Measurements from ENCODE around the gene MYO5B. TPM values are rescaled to one million over a fixed set of nuclear protein-coding genes. Genes with fewer than 3 reads are reported as not detected.

The MYO5B gene
- total RNA-seq, 5 donors from 2014 or later (not counting 1 experiment from before 2014, with no cell fraction given): 0.09 to 0.72 (median 0.50) TPM; not detected in 2

- no peaks in the 10 kb centered on the region for H3K36me3 ChIP-seq (ENCODE audit: control insufficient read depth in 2 of 2, extremely low read depth in 1 of 2, insufficient read depth in 1 of 2, low read length in 1 of 2)
- H3K9me3 Mint-ChIP-seq: peaks cover 0 to 7% (median 0%) of the 10 kb centered on the region in 3 donors
- no peak for DNase-seq
- ChIA-PET POLR2A (interaction anchor here in 1 of 2 donors (0.6 kb wide), 1 partner anchor 490 kb away, joined by 3 read pairs; no protein-coding TSS in a partner anchor), CTCF (no interaction called here)
- no peaks in the 10 kb centered on the region for H3K36me3 Mint-ChIP-seq
- WGBS (ENCODE audit: insufficient coverage): no CpG with 5 or more reads among the region's 2 CpGs
- no peak overlapping the region for H3K27ac ChIP-seq (ENCODE audit: low read length)
- H3K4me3 Mint-ChIP-seq: no peak overlapping the region
- no peak overlapping the region for H3K4me3 ChIP-seq (ENCODE audit: control insufficient read depth in 1 of 2, extremely low read depth in 1 of 2, low read length in 1 of 2)
- H3K4me1 Mint-ChIP-seq: no peaks in the 10 kb centered on the region
- H3K27me3 Mint-ChIP-seq: peaks cover 50 to 53% of the 10 kb centered on the region in 2 donors
- H3K27ac Mint-ChIP-seq: no peak overlapping the region
- H3K27me3 ChIP-seq (replicated peaks in 1 of 2; ENCODE audit: control insufficient read depth in 2 of 2, extremely low read depth in 1 of 2, insufficient read depth in 2 of 2, low read length in 1 of 2): peaks cover 2 to 35% of the 10 kb centered on the region in 2 experiments
- H3K9me3 ChIP-seq: no peaks in the 10 kb centered on the region
- no peaks in the 10 kb centered on the region for H3K4me1 ChIP-seq (ENCODE audit: control insufficient read depth in 1 of 2, extremely low read depth in 1 of 2, insufficient read depth in 2 of 2, low read length in 2 of 2)
- no peak for ATAC-seq (replicated peaks in 1 of 4)
Measured at GRCh38 chr18:49922228-49922627, 272.7 kb downstream of the MYO5B start.

DNA sequence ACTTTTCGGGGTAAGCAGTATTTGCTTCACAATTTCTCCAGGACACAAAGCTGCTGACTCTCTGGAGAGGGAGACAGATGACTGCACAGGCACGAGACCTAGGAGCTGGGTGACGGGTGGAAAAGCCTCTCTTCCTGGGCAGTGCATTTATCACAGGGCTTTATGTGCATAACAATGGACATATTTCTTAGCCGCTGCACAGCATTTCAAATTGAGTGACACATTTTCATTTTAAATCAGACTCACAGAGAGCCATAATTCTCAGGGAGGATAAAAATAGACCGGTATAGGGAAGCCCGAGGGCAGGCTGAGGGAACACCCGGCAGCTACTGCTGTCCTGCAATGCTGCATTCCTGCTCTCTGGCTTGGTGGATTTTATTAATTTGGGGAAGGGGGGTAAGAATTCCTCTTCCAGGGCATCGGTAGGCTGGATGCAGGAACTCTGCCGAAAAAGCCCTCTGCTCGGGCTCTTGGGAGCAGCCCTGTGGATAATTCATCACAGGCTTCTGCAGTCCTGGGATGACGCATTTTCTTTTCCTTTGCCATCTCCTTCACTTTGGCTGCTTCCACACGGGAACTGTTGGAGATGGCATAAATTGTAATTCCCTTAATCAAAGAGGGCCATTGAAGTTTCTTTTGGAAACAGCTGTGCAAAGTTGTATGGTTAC is 273.5 kb downstream of the MYO5B start:
- CTCF ChIA-PET: no interaction called here
- Mint-ChIP-seq H3K36me3 (no peaks in the 10 kb centered on the region), H3K27ac (no peak overlapping the region), H3K9me3 (peaks cover 0 to 7% (median 0%) of the 10 kb centered on the region in 3 donors), H3K27me3 (peaks cover 46 to 51% of the 10 kb centered on the region in 2 donors), H3K4me1 (no peaks in the 10 kb centered on the region), H3K4me3 (no peak overlapping the region)
- Histone ChIP-seq H3K4me3 (ENCODE audit: control insufficient read depth in 1 of 2, extremely low read depth in 1 of 2, low read length in 1 of 2) (no peak overlapping the region), H3K27me3 (replicated peaks in 1 of 2; ENCODE audit: control insufficient read depth in 2 of 2, extremely low read depth in 1 of 2, insufficient read depth in 2 of 2, low read length in 1 of 2) (peaks cover 2 to 36% of the 10 kb centered on the region in 2 experiments), H3K36me3 (ENCODE audit: control insufficient read depth in 2 of 2, extremely low read depth in 1 of 2, insufficient read depth in 1 of 2, low read length in 1 of 2) (no peaks in the 10 kb centered on the region), H3K9me3 (no peaks in the 10 kb centered on the region), H3K27ac (ENCODE audit: low read length) (no peak overlapping the region), H3K4me1 (ENCODE audit: control insufficient read depth in 1 of 2, extremely low read depth in 1 of 2, insufficient read depth in 2 of 2, low read length in 2 of 2) (no peaks in the 10 kb centered on the region)
- POLR2A ChIA-PET: no interaction called here
- DNase-seq (no peak), ATAC-seq (replicated peaks in 1 of 4) (no peak)
- 44% methylated on average over 8 of the region's 12 CpGs for WGBS (ENCODE audit: insufficient coverage)

DNA sequence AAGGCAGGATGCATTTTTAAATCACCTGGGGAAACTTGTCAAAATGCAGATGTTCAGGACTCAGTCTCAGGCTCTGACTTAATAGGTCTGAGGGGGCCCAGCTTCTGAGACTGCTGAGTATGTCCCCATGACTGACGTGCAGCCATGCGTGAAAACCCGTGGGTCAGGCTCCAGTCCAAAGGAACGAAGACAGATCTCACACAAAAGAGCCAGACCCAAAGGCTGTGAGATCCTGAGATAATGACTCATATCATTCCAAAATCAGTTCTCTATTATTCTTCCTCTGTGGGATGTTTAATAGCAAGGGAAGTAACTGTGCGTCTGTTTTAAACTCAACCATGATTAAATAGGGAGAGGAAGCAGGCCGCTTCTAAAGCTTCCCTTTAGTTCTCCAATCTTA is 274.2 kb downstream of the MYO5B start:
- Mint-ChIP-seq H3K27ac (no peak overlapping the region), H3K4me3 (no peak overlapping the region), H3K36me3 (no peaks in the 10 kb centered on the region), H3K27me3 (peaks cover 46 to 50% of the 10 kb centered on the region in 2 donors), H3K4me1 (no peaks in the 10 kb centered on the region), H3K9me3 (peaks cover 0 to 7% (median 0%) of the 10 kb centered on the region in 3 donors)
- ChIA-PET POLR2A (no interaction called here), CTCF (no interaction called here)
- Histone ChIP-seq H3K4me3 (ENCODE audit: control insufficient read depth in 1 of 2, extremely low read depth in 1 of 2, low read length in 1 of 2) (no peak overlapping the region), H3K4me1 (ENCODE audit: control insufficient read depth in 1 of 2, extremely low read depth in 1 of 2, insufficient read depth in 2 of 2, low read length in 2 of 2) (no peaks in the 10 kb centered on the region), H3K27me3 (replicated peaks in 1 of 2; ENCODE audit: control insufficient read depth in 2 of 2, extremely low read depth in 1 of 2, insufficient read depth in 2 of 2, low read length in 1 of 2) (peaks cover 2 to 37% of the 10 kb centered on the region in 2 experiments), H3K27ac (ENCODE audit: low read length) (no peak overlapping the region), H3K9me3 (no peaks in the 10 kb centered on the region), H3K36me3 (ENCODE audit: control insufficient read depth in 2 of 2, extremely low read depth in 1 of 2, insufficient read depth in 1 of 2, low read length in 1 of 2) (no peaks in the 10 kb centered on the region)
- ATAC-seq (replicated peaks in 1 of 4) (no peak), DNase-seq (no peak)
- WGBS (ENCODE audit: insufficient coverage): 50% methylated on average over 2 of the region's 6 CpGs

GRCh38 chr18:49917742-49918141 is 277.2 kb downstream of the MYO5B start:
- Histone ChIP-seq H3K4me1 (ENCODE audit: control insufficient read depth in 1 of 2, extremely low read depth in 1 of 2, insufficient read depth in 2 of 2, low read length in 2 of 2) (no peaks in the 10 kb centered on the region), H3K9me3 (no peaks in the 10 kb centered on the region), H3K27ac (ENCODE audit: low read length) (no peak overlapping the region), H3K27me3 (replicated peaks in 1 of 2; ENCODE audit: control insufficient read depth in 2 of 2, extremely low read depth in 1 of 2, insufficient read depth in 2 of 2, low read length in 1 of 2) (peaks cover 0 to 39% of the 10 kb centered on the region in 2 experiments), H3K4me3 (ENCODE audit: control insufficient read depth in 1 of 2, extremely low read depth in 1 of 2, low read length in 1 of 2) (no peak overlapping the region), H3K36me3 (ENCODE audit: control insufficient read depth in 2 of 2, extremely low read depth in 1 of 2, insufficient read depth in 1 of 2, low read length in 1 of 2) (no peaks in the 10 kb centered on the region)
- Mint-ChIP-seq H3K4me3 (no peak overlapping the region), H3K27me3 (peaks cover 46 to 50% of the 10 kb centered on the region in 2 donors), H3K36me3 (no peaks in the 10 kb centered on the region), H3K27ac (no peak overlapping the region), H3K4me1 (no peaks in the 10 kb centered on the region), H3K9me3 (no peaks in the 10 kb centered on the region)
- CTCF ChIA-PET: no interaction called here
- ATAC-seq (replicated peaks in 1 of 4) (no peak), DNase-seq (no peak)
- POLR2A ChIA-PET: no interaction called here
- 81% methylated on average over 5 of the region's 5 CpGs for WGBS (ENCODE audit: insufficient coverage)

DNA sequence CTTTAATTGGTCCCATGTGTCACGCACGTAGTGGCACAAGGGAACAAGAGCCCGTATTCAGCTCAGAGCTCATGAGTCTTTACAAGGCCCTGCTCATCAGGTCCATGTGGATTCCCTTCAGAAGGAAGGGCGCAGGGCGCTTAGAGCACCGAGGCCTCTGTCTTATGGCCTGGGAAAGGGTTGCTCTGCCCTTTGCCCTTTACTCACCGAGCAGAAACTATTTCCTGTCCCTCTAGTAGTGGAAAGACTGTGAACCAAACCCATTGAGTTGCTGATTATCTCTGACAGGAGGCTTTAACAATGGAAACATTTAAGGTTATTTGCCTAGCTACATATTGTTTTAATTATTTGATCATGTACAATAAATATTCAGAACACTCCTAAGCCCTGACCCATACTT is 279.6 kb downstream of the MYO5B start:
- Mint-ChIP-seq H3K4me3 (no peak overlapping the region), H3K4me1 (no peaks in the 10 kb centered on the region), H3K27ac (no peak overlapping the region), H3K27me3 (peaks cover 33 to 37% of the 10 kb centered on the region in 2 donors), H3K36me3 (no peaks in the 10 kb centered on the region), H3K9me3 (no peaks in the 10 kb centered on the region)
- ATAC-seq (replicated peaks in 1 of 4): no peak
- POLR2A ChIA-PET: no interaction called here
- WGBS (ENCODE audit: insufficient coverage): 97% methylated on average over 3 of the region's 7 CpGs
- CTCF ChIA-PET: no interaction called here
- peaks cover 0 to 28% of the 10 kb centered on the region in 2 experiments for H3K27me3 ChIP-seq (replicated peaks in 1 of 2; ENCODE audit: control insufficient read depth in 2 of 2, extremely low read depth in 1 of 2, insufficient read depth in 2 of 2, low read length in 1 of 2)
- no peaks in the 10 kb centered on the region for H3K9me3 ChIP-seq
- no peaks in the 10 kb centered on the region for H3K36me3 ChIP-seq (ENCODE audit: control insufficient read depth in 2 of 2, extremely low read depth in 1 of 2, insufficient read depth in 1 of 2, low read length in 1 of 2)
- H3K27ac ChIP-seq (ENCODE audit: low read length): no peak overlapping the region
- H3K4me3 ChIP-seq (ENCODE audit: control insufficient read depth in 1 of 2, extremely low read depth in 1 of 2, low read length in 1 of 2): no peak overlapping the region
- no peaks in the 10 kb centered on the region for H3K4me1 ChIP-seq (ENCODE audit: control insufficient read depth in 1 of 2, extremely low read depth in 1 of 2, insufficient read depth in 2 of 2, low read length in 2 of 2)
- no peak for DNase-seq

- no peaks in the 10 kb centered on the region for H3K4me1 Mint-ChIP-seq
- H3K9me3 Mint-ChIP-seq: no peaks in the 10 kb centered on the region
- H3K4me1 ChIP-seq (ENCODE audit: control insufficient read depth in 1 of 2, extremely low read depth in 1 of 2, insufficient read depth in 2 of 2, low read length in 2 of 2): no peaks in the 10 kb centered on the region
- ChIA-PET POLR2A (no interaction called here), CTCF (no interaction called here)
- H3K36me3 ChIP-seq (ENCODE audit: control insufficient read depth in 2 of 2, extremely low read depth in 1 of 2, insufficient read depth in 1 of 2, low read length in 1 of 2): no peaks in the 10 kb centered on the region
- H3K4me3 ChIP-seq (ENCODE audit: control insufficient read depth in 1 of 2, extremely low read depth in 1 of 2, low read length in 1 of 2): no peak overlapping the region
- DNase-seq: no peak
- no peak overlapping the region for H3K27ac ChIP-seq (ENCODE audit: low read length)
- peaks cover 0 to 29% of the 10 kb centered on the region in 2 experiments for H3K27me3 ChIP-seq (replicated peaks in 1 of 2; ENCODE audit: control insufficient read depth in 2 of 2, extremely low read depth in 1 of 2, insufficient read depth in 2 of 2, low read length in 1 of 2)
- H3K27me3 Mint-ChIP-seq: peaks cover 20 to 21% of the 10 kb centered on the region in 2 donors
- H3K9me3 ChIP-seq: no peaks in the 10 kb centered on the region
- WGBS (ENCODE audit: insufficient coverage): 100% methylated on average over 1 of the region's 3 CpGs
- H3K4me3 Mint-ChIP-seq: no peak overlapping the region
- H3K27ac Mint-ChIP-seq: no peak overlapping the region
- no peak for ATAC-seq (replicated peaks in 1 of 4)
- H3K36me3 Mint-ChIP-seq: no peaks in the 10 kb centered on the region
Measured at GRCh38 chr18:49913221-49913620, 281.7 kb downstream of the MYO5B start.
